Stimulated activated CD8-positive, alpha-beta memory T cell treated with anti-CD3 and anti-CD28 coated beads, Interleukin-4, amount 100 ng/mL, for 48 hours (primary cell): ENCODE results near the gene XPO5.
"Not testable (repeated sequence)": the region's sequence is repeated elsewhere in the genome, so short reads cannot be mapped to it uniquely, and the experiment has no call there.

Experiments used
- DNase-seq: peaks from one replicate; pipeline ENCODE4 v3.0.0-alpha.2; 2020

The XPO5 gene

GRCh38 chr6:43575772-43576551, at the start of gene XPO5, which contains the start of gene POLH:
TSS of gene XPO5 (minus strand) at chr6:43576038. CDS start at chr6:43575864, 174 bp downstream.
TSS of gene POLH (plus strand) at chr6:43576185. CDS start at chr6:43582320, 6,135 bp downstream.
- DNase-seq: peak; percentile 92

DNA sequence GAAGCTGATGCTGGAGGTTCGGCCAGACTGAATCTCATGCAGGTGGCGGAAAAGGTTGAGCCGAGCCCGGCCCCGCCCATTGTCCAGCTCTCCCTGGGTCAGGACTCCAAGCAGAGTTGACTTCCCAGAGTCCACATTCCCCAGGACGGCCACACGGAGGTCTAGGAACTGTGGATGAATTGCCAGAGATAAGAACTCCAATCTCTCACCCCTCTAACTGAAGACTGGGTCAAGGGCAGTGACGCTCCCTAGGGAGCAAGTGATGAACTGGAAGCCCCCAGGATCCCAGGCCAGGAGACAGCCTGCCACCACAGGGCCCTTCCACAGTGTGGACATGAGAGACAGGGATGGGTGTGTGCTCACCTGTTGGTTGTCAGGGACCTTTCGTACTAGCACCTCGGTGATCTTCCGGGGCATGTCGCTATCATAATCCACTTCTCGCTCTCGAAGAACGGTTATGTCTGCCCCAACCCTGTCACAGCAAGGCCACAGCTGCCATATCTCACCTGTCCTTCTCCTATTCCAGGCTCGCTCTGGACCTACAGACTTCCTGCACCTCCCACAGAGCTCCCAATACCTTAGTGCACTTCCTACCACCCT, 49.7 kb upstream of the XPO5 start:
- DNase-seq: no peak

DNA sequence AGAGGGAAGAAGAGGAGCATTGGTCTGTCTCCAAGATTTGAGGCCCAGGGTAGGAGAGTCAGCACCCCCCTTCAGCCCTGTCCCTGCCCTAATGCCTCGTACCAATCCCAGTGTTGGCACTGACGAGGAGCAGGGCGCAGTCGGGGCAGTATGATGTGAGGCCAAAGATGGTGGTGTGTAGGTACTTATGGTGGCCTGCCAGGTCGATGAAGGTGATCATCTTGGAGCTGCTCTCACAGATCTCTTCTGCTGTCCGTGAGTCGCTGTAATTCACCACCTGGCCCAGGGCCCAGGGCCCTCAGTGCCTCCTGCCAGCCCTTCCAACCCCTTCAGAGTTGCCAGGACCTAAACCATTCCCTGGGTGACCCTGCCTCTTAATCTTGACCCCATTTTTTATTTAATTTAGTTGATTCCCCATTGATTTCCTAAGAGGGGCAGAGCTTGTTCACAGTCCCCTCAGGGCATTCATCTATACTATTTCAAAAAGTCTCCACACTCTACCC, 49.0 kb upstream of the XPO5 start:
- no peak for DNase-seq

GRCh38 chr6:43623880-43624785, 48.3 kb upstream of the XPO5 start:
- DNase-seq: no peak

GRCh38 chr6:43622541-43622940, 46.7 kb upstream of the XPO5 start:
- DNase-seq: no peak

GRCh38 chr6:43621836-43622180, 46.0 kb upstream of the XPO5 start:
- no peak for DNase-seq

GRCh38 chr6:43621078-43621835, 45.4 kb upstream of the XPO5 start:
- no peak for DNase-seq

DNA sequence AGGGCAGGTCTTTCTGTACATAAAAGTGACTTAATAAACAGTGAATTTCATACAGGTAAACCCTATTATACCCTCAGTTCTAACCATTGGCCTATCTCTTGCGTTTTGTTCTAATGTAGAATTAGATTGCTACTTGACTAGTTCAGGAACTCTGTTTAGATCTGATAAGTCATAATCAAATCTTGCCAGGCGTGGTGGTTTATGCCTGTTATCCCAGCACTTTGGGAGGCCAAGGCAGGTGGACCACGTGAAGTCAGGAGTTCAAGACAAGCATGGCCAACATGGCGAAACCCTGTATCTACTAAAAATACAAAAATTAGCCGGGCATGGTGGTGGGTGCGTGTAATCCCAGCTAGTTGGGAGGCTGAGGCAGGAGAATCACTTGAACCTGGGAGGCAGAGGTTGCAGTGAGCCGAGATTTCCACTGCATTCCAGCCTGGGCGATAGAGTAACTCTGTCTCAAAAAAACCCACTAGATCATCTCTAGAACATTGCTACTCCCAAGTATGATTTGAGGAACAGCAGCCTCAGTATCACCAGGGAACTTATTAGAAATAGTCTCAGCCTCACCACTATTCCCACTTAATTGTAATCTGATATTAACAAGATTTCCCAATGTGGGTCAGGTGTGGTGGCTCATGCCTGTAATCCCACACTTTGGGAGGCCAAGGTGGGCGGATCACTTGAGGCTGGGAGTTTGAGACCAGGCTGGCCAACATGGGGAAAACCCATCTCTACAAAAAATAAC, 41.1 kb upstream of the XPO5 start:
- no peak for DNase-seq

DNA sequence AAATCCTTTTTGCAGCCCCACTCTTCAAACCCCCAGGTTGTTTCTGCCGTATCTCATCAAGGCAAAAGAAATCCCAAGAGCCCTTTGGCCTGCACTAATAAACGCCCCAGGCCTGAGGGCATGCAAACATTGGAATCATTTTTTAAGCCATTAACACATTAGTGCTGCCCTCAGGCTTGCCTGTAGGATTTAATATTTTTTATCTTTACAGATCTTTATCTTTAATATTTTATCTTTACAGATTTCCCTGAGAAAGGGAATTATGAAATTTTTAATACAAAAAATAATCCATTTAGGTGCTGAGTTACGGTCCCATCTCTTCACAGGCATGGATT, 38.5 kb upstream of the XPO5 start:
- no peak for DNase-seq

DNA sequence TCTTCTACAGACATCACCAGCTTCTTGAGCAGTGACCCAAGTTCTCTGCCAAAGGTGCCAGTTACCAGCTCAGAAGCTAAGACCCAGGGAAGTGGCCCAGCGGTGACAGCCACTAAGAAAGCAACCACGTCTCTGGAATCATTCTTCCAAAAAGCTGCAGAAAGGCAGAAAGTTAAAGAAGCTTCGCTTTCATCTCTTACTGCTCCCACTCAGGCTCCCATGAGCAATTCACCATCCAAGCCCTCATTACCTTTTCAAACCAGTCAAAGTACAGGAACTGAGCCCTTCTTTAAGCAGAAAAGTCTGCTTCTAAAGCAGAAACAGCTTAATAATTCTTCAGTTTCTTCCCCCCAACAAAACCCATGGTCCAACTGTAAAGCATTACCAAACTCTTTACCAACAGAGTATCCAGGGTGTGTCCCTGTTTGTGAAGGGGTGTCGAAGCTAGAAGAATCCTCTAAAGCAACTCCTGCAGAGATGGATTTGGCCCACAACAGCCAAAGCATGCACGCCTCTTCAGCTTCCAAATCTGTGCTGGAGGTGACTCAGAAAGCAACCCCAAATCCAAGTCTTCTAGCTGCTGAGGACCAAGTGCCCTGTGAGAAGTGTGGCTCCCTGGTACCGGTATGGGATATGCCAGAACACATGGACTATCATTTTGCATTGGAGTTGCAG, 38.0 kb upstream of the XPO5 start:
- DNase-seq: no peak

DNA sequence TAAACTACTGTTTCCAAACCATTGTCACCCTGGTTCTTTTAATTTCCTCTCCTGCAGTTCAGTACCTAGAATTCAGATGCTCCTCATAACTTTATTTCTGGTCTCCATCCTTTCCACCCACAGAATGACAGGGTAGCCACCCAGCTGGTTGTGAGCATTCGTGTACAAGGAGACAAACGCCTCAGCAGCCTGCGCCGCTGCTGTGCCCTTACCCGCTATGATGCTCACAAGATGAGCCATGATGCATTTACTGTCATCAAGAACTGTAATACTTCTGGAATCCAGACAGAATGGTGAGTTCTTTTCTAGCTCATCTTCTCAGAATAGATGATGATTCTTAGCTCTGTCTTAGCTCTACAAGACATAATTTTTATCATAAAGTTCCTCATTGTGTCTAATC, 34.6 kb upstream of the XPO5 start:
- no peak for DNase-seq

- no peak for DNase-seq
Measured at GRCh38 chr6:43609402-43609801, 33.6 kb upstream of the XPO5 start.

DNA sequence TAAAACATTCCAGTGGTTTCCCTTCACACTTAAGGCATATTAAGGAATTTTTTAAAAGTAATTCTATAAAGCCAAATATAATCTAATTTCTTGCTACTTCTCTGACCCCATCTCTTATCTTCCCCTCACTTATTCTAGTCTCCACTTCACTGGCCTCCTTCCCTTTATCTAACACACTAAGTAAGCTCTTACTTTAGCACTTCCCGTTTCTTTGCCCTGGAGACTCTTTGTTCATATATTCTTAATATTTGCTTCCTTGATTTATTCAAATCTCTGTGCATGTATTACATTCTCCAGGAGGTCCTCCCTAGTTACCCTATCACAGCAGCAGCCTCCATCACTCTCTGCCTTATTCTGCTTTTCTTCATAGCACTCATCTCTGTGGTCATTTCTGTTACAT, 33.0 kb upstream of the XPO5 start:
- no peak for DNase-seq

GRCh38 chr6:43608310-43608763, 32.5 kb upstream of the XPO5 start:
- peak; percentile 81 for DNase-seq

DNA sequence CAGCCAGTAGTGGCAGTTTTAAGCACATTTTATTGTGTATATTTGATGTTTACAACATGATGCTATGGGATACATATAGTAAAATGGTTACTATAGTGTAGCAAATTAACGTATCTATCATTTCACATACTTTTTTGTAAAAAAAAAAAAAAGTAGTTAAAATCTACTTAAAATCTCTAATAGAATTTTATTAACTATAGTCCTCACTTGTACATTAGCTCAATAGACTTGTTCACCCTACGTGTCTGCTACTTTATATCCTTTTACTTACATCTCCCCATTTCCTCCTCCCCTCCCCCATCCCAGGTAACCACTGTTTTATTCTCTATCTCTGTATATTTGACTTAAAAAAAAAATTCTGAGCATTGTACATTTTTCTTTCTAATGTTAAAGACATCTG, 30.2 kb upstream of the XPO5 start:
- DNase-seq: no peak

- no peak for DNase-seq
Measured at GRCh38 chr6:43604174-43604573, 28.3 kb upstream of the XPO5 start.

GRCh38 chr6:43600595-43600994, 24.8 kb upstream of the XPO5 start:
- no peak for DNase-seq

GRCh38 chr6:43593938-43594337, 18.1 kb upstream of the XPO5 start:
- no peak for DNase-seq

- DNase-seq: not testable (repeated sequence)
Measured at GRCh38 chr6:43589564-43589963, 13.7 kb upstream of the XPO5 start.

GRCh38 chr6:43588194-43588593, 12.4 kb upstream of the XPO5 start:
- DNase-seq: no peak

- DNase-seq: no peak
Measured at GRCh38 chr6:43584892-43585570, 9.2 kb upstream of the XPO5 start.
